Activated naive CD4-positive, alpha-beta T cell treated with anti-CD3 and anti-CD28 coated beads, Interleukin-2, amount 50 U/mL, for 16 hours (primary cell): ENCODE data around the gene CPO.
"Not testable (repeated sequence)": the region's sequence is repeated elsewhere in the genome, so short reads cannot be mapped to it uniquely, and the experiment has no call there.

Source experiments
- DNase-seq: peaks from one replicate; pipeline ENCODE4 v3.0.0-alpha.2; 2020

The CPO gene

GRCh38 chr2:206939340-206939739, at the start of gene CPO:
CPO (plus strand) TSS chr2:206939518; CDS start chr2:206939600, 82 bp downstream.
- DNase-seq, result no peak

- no peak for DNase-seq
Measured at GRCh38 chr2:206890179-206890578, 49.1 kb upstream of the CPO start.

GRCh38 chr2:206890926-206891325, 48.4 kb upstream of the CPO start:
- DNase-seq, result no peak

GRCh38 chr2:206915121-206915520, 24.2 kb upstream of the CPO start:
- no peak for DNase-seq

- no peak for DNase-seq
Measured at GRCh38 chr2:206918263-206918662, 21.1 kb upstream of the CPO start.

- no peak for DNase-seq
Measured at GRCh38 chr2:206920310-206920709, 19.0 kb upstream of the CPO start.

GRCh38 chr2:206920951-206921350, 18.4 kb upstream of the CPO start:
- DNase-seq, result no peak

GRCh38 chr2:206921529-206921928, 17.8 kb upstream of the CPO start:
- DNase-seq, result no peak

- DNase-seq, result no peak
Measured at GRCh38 chr2:206935991-206936842, 3.1 kb upstream of the CPO start.

GRCh38 chr2:206936843-206937230, 2.5 kb upstream of the CPO start:
- no peak for DNase-seq

GRCh38 chr2:206937555-206937954, 1.8 kb upstream of the CPO start:
- DNase-seq, result no peak

GRCh38 chr2:206940546-206940945, 1.2 kb downstream of the CPO start:
- DNase-seq, result no peak

GRCh38 chr2:206942592-206943478, 3.5 kb downstream of the CPO start:
- DNase-seq, result no peak

GRCh38 chr2:206953404-206953803, 14.1 kb downstream of the CPO start:
- DNase-seq, result not testable (repeated sequence)

GRCh38 chr2:206955253-206955652, 15.9 kb downstream of the CPO start:
- no peak for DNase-seq

GRCh38 chr2:206958261-206958660, 18.9 kb downstream of the CPO start:
- no peak for DNase-seq

GRCh38 chr2:206962966-206963365, 23.6 kb downstream of the CPO start:
- no peak for DNase-seq

- no peak for DNase-seq
Measured at GRCh38 chr2:206968134-206969086, 29.1 kb downstream of the CPO start.

GRCh38 chr2:206969192-206969591, 29.9 kb downstream of the CPO start:
- DNase-seq, result no peak

- DNase-seq, result no peak
Measured at GRCh38 chr2:206970589-206971360, 31.5 kb downstream of the CPO start.

- no peak for DNase-seq
Measured at GRCh38 chr2:206971805-206972204, 32.5 kb downstream of the CPO start.

GRCh38 chr2:206974551-206974950, 35.2 kb downstream of the CPO start:
- no peak for DNase-seq
